WTC11 (cell line): ENCODE measurements around the gene RASGRP2. TPM values are rescaled to one million over a fixed set of nuclear protein-coding genes. Genes with fewer than 3 reads are reported as not detected.

Source experiments
- ATAC-seq: fragments of 200-7000 bp; cut with Tn5 transposase; 2 replicates; pipeline ENCODE4 v1.10.0; 2021; ENCODE audit warnings: mild to moderate bottlenecking, moderate library complexity
- CTCF ChIA-PET: fragments of 300-600 bp; sonication (Branson Sonifier 250); formaldehyde crosslinking; loops from one replicate; lab custom pipeline; 2021; ENCODE audit warnings: antibody characterized with exemption; lab: Charles Lee
- POLR2A ChIA-PET: fragments of 350-600 bp; sonication (Branson Sonifier 250); formaldehyde crosslinking; loops from one replicate; lab custom pipeline; 2021; ENCODE audit warnings: antibody characterized with exemption; lab: Charles Lee
- DNase-seq: peaks from one replicate; pipeline ENCODE4 v3.0.0; 2021; ENCODE audit warnings: low spot score
- H3K27ac Mint-ChIP-seq: 2 replicates; pipeline ENCODE4 v1.8.0; 2021; ENCODE audit warnings: mixed read lengths
- H3K27me3 Mint-ChIP-seq: 2 replicates; pipeline ENCODE4 v1.8.0; 2021; ENCODE audit warnings: low read depth, mild to moderate bottlenecking, moderate library complexity, mixed read lengths
- H3K36me3 Mint-ChIP-seq: 2 replicates; pipeline ENCODE4 v1.8.0; 2021; ENCODE audit warnings: mixed read lengths
- H3K4me1 Mint-ChIP-seq: 2 replicates; pipeline ENCODE4 v1.8.0; 2022; ENCODE audit warnings: mixed read lengths
- H3K4me3 Mint-ChIP-seq: 2 replicates; pipeline ENCODE4 v1.8.0; 2021; ENCODE audit warnings: mild to moderate bottlenecking, moderate library complexity, mixed read lengths
- H3K9me3 Mint-ChIP-seq: 2 replicates; pipeline ENCODE4 v1.8.0; 2021; ENCODE audit warnings: mixed read lengths
- ARID4B ChIP-seq: sonication (generic); formaldehyde crosslinking; IDR thresholded peaks from 2 replicates; pipeline ENCODE4 v1.8.0; 2023; ENCODE audit warnings: missing genetic modification reagents, mild to moderate bottlenecking, borderline replicate concordance
- ATF1 ChIP-seq: sonication (generic); formaldehyde crosslinking; IDR thresholded peaks from 2 replicates; pipeline ENCODE4 v1.8.1; 2023; ENCODE audit warnings: mild to moderate bottlenecking, moderate library complexity, missing genetic modification reagents
- ATF2 ChIP-seq: sonication (generic); formaldehyde crosslinking; IDR thresholded peaks from 2 replicates; pipeline ENCODE4 v1.8.1; 2022; ENCODE audit warnings: low read depth, missing genetic modification reagents, borderline replicate concordance
- ATF3 ChIP-seq: sonication (generic); formaldehyde crosslinking; conservative IDR thresholded peaks from 2 replicates; pipeline ENCODE4 v1.8.1; 2022; ENCODE audit warnings: mild to moderate bottlenecking, missing genetic modification reagents
- ATF6 ChIP-seq: sonication (generic); formaldehyde crosslinking; IDR thresholded peaks from 2 replicates; pipeline ENCODE4 v1.8.1; 2023; ENCODE audit warnings: mild to moderate bottlenecking, missing genetic modification reagents
- CTCF ChIP-seq: fragments of 200-600 bp; IDR thresholded peaks from 2 replicates; pipeline ENCODE4 v1.8.0; 2022; ENCODE audit warnings: antibody characterized with exemption
- ELF4 ChIP-seq: sonication (generic); formaldehyde crosslinking; IDR thresholded peaks from 2 replicates; pipeline ENCODE4 v1.8.1; 2022; ENCODE audit warnings: low read depth, mild to moderate bottlenecking, moderate library complexity, missing genetic modification reagents
- ESRRA ChIP-seq: sonication (generic); formaldehyde crosslinking; IDR thresholded peaks from 2 replicates; pipeline ENCODE4 v1.8.1; 2022; ENCODE audit warnings: mild to moderate bottlenecking, missing genetic modification reagents, borderline replicate concordance
- GTF2I ChIP-seq: fragments of 250-450 bp; sonication (Bioruptor Pico); conservative IDR thresholded peaks from 2 replicates; pipeline ENCODE4 v1.4.0; 2021; ENCODE audit warnings: mild to moderate bottlenecking
- KAT7 ChIP-seq: sonication (generic); formaldehyde crosslinking; IDR thresholded peaks from 2 replicates; pipeline ENCODE4 v1.8.1; 2023; ENCODE audit warnings: missing genetic modification reagents, mild to moderate bottlenecking, borderline replicate concordance
- NR1H2 ChIP-seq: sonication (generic); formaldehyde crosslinking; IDR thresholded peaks from 2 replicates; pipeline ENCODE4 v1.9.0; 2021; ENCODE audit warnings: mild to moderate bottlenecking, moderate library complexity, missing genetic modification reagents
- OVOL2 ChIP-seq: fragments of 250-450 bp; sonication (Bioruptor Pico); IDR thresholded peaks from 2 replicates; pipeline ENCODE4 v1.9.0; 2021; ENCODE audit warnings: mild to moderate bottlenecking, borderline replicate concordance
- ZBTB21 ChIP-seq: sonication (generic); formaldehyde crosslinking; IDR thresholded peaks from 2 replicates; pipeline ENCODE4 v1.8.1; 2023; ENCODE audit warnings: mild to moderate bottlenecking, missing genetic modification reagents, borderline replicate concordance
- ZMAT4 ChIP-seq: fragments of 250-450 bp; sonication (Bioruptor Pico); IDR thresholded peaks from 2 replicates; pipeline ENCODE4 v1.9.0; 2021; ENCODE audit warnings: mild to moderate bottlenecking
- ZNF232 ChIP-seq: sonication (generic); formaldehyde crosslinking; IDR thresholded peaks from 2 replicates; pipeline ENCODE4 v1.8.0; 2022; ENCODE audit warnings: mild to moderate bottlenecking, missing genetic modification reagents
- ZNF396 ChIP-seq: fragments of 250-450 bp; sonication (Bioruptor Pico); IDR thresholded peaks from 2 replicates; pipeline ENCODE4 v1.8.0; 2021; ENCODE audit warnings: mild to moderate bottlenecking, moderate library complexity, borderline replicate concordance
- ZNF416 ChIP-seq: fragments of 250-450 bp; sonication (Bioruptor Pico); IDR thresholded peaks from 2 replicates; pipeline ENCODE4 v1.9.0; 2021; ENCODE audit warnings: mild to moderate bottlenecking, inconsistent platforms
- ZNF425 ChIP-seq: fragments of 250-450 bp; sonication (Bioruptor Pico); conservative IDR thresholded peaks from 2 replicates; pipeline ENCODE4 v1.9.0; 2021; ENCODE audit warnings: mild to moderate bottlenecking
- ZNF671 ChIP-seq: fragments of 250-450 bp; sonication (Bioruptor Pico); IDR thresholded peaks from 2 replicates; pipeline ENCODE4 v1.8.0; 2021; ENCODE audit warnings: mild to moderate bottlenecking
- ZSCAN18 ChIP-seq: fragments of 250-450 bp; sonication (Bioruptor Pico); IDR thresholded peaks from 2 replicates; pipeline ENCODE4 v2.1.2; 2022; ENCODE audit warnings: mild to moderate bottlenecking, moderate library complexity
- total RNA-seq: library from RNA; stranded (reverse); gene quantifications from 3 replicates; pipeline ENCODE4 v1.2.3, GENCODE V29; 2021

Gene RASGRP2
- total RNA-seq, 1 experiment from 2014 or later: 31.9 TPM

- Mint-ChIP-seq H3K4me3 (no peak overlapping the region; the same call in 1 of the 2 replicates), H3K27ac (peak overlapping the region; percentile 98), H3K27me3 (no peaks in the 10 kb centered on the region), H3K36me3 (peaks cover 55% of the 10 kb centered on the region), H3K4me1 (peaks cover 72% of the 10 kb centered on the region), H3K9me3 (no peaks in the 10 kb centered on the region)
- CTCF ChIA-PET: interaction anchor here (0.8 to 7.5 kb wide), 4 partner anchors 13 to 77 kb away, joined by 3 to 150 read pairs (median 5); partner anchors contain the start of genes RASGRP2 and SF1
- TF ChIP-seq OVOL2 (CRISPR knock-in tag) (no peak), ATF1 (no peak), ELF4 (CRISPR knock-in tag) (no peak), ZNF232 (CRISPR knock-in tag) (no peak), ZNF425 (CRISPR knock-in tag) (no peak), GTF2I (CRISPR knock-in tag) (no peak), ZMAT4 (CRISPR knock-in tag) (no peak), NR1H2 (no peak), ATF6 (CRISPR knock-in tag) (no peak), ATF3 (CRISPR knock-in tag) (no peak), ZNF671 (no peak)
- peak; percentile 63 for DNase-seq
- POLR2A ChIA-PET: no interaction called here
- ATAC-seq: no peak
These were observed 21.4 kb upstream of the RASGRP2 start for GRCh38 chr11:64765291-64765850.

- CTCF ChIA-PET: interaction anchor here (0.8 to 7.5 kb wide), 6 partner anchors 9 to 76 kb away, joined by 3 to 150 read pairs (median 5); partner anchors contain the start of genes RASGRP2 and SF1
- Mint-ChIP-seq H3K27me3 (no peaks in the 10 kb centered on the region), H3K9me3 (no peaks in the 10 kb centered on the region), H3K4me1 (peaks cover 79% of the 10 kb centered on the region), H3K4me3 (peak overlapping the region; percentile 43), H3K27ac (peak overlapping the region; percentile 98), H3K36me3 (peaks cover 49% of the 10 kb centered on the region)
- DNase-seq (no peak), ATAC-seq (no peak)
- POLR2A ChIA-PET: no interaction called here
- TF ChIP-seq ZNF232 (CRISPR knock-in tag) (no peak), ZNF416 (CRISPR knock-in tag) (no peak), ARID4B (CRISPR knock-in tag) (no peak), ZSCAN18 (CRISPR knock-in tag) (no peak), OVOL2 (CRISPR knock-in tag) (no peak), ZNF396 (no peak), ATF2 (CRISPR knock-in tag) (no peak), KAT7 (CRISPR knock-in tag) (no peak), ESRRA (CRISPR knock-in tag) (no peak), ZBTB21 (CRISPR knock-in tag) (no peak), CTCF (no peak)
These were observed 20.8 kb upstream of the RASGRP2 start for GRCh38 chr11:64764753-64765152.
